SK-N-MC (cell line): ENCODE measurements around the gene GPN2.

Source experiments
- DNase-seq: peaks from one replicate; pipeline ENCODE4 v3.0.0-alpha.2; 2011; ENCODE audit warnings: low read depth, low spot score
- H3K27ac ChIP-seq: fragments of 200-600 bp; sonication (generic); 2 replicates; pipeline ENCODE4 v1.5.1; 2016; ENCODE audit warnings: mixed run types
- H3K36me3 ChIP-seq: fragments of 200-600 bp; sonication (generic); 2 replicates; pipeline ENCODE4 v1.6.1; 2017; ENCODE audit warnings: antibody characterized with exemption, low read length, mixed read lengths; ENCODE audit not compliant: insufficient read depth
- H3K4me3 ChIP-seq: fragments of 200-600 bp; sonication (generic); 2 replicates; pipeline ENCODE4 v1.5.1; 2016
- H3K9ac ChIP-seq: fragments of 200-600 bp; sonication (generic); 2 replicates; pipeline ENCODE4 v1.8.0; 2017; ENCODE audit warnings: mixed run types, mixed read lengths; ENCODE audit not compliant: insufficient read length
- H3K9me3 ChIP-seq: fragments of 200-600 bp; sonication (generic); 2 replicates; pipeline ENCODE4 v1.6.1; 2017; ENCODE audit warnings: low read depth, mild to moderate bottlenecking, antibody characterized with exemption, low read length, moderate library complexity, mixed read lengths
- EZH2 ChIP-seq: fragments of 200-600 bp; sonication (generic); IDR thresholded peaks from one replicate; pipeline ENCODE4 v1.6.1; 2017; ENCODE audit warnings: antibody characterized with exemption
- FOXP2 ChIP-seq: optimal IDR thresholded peaks from 2 replicates; pipeline ENCODE3; 2011; ENCODE audit warnings: mild to moderate bottlenecking, moderate library complexity; ENCODE audit not compliant: insufficient read depth; ENCODE audit errors: extremely low read length, control extremely low read depth
- POLR2AphosphoS5 ChIP-seq: IDR thresholded peaks from 2 replicates; pipeline ENCODE4 v1.6.1; 2012; ENCODE audit warnings: mild to moderate bottlenecking, low read depth, low read length, borderline replicate concordance

GPN2 gene

GRCh38 chr1:26833432-26834405 lies 56.4 kb downstream of the GPN2 start:
- Histone ChIP-seq H3K9me3 (no peaks in the 10 kb centered on the region), H3K9ac (no peak overlapping the region), H3K27ac (no peak overlapping the region), H3K36me3 (peaks cover 30% of the 10 kb centered on the region), H3K4me3 (no peak overlapping the region)
- no peak for DNase-seq
- TF ChIP-seq EZH2 (no peak), FOXP2 (no peak), POLR2AphosphoS5 (no peak)

GRCh38 chr1:26832249-26832960 lies 57.7 kb downstream of the GPN2 start:
- H3K4me3 ChIP-seq, result no peak overlapping the region
- no peak for DNase-seq
- peaks cover 30% of the 10 kb centered on the region for H3K36me3 ChIP-seq
- no peaks in the 10 kb centered on the region for H3K9me3 ChIP-seq
- no peak overlapping the region for H3K9ac ChIP-seq
- H3K27ac ChIP-seq, result no peak overlapping the region
- no peak for TF ChIP-seq FOXP2
- TF ChIP-seq EZH2, result no peak
- TF ChIP-seq POLR2AphosphoS5, result no peak

- H3K36me3 ChIP-seq, result peaks cover 30% of the 10 kb centered on the region
- TF ChIP-seq POLR2AphosphoS5, result no peak
- no peak for TF ChIP-seq EZH2
- TF ChIP-seq FOXP2, result no peak
- H3K4me3 ChIP-seq, result no peak overlapping the region
- H3K27ac ChIP-seq, result no peak overlapping the region
- no peak for DNase-seq
- H3K9ac ChIP-seq, result no peak overlapping the region
- no peaks in the 10 kb centered on the region for H3K9me3 ChIP-seq
Measured at GRCh38 chr1:26831546-26832248, 58.4 kb downstream of the GPN2 start.

GRCh38 chr1:26831059-26831458 lies 59.0 kb downstream of the GPN2 start:
- no peak for DNase-seq
- Histone ChIP-seq H3K9me3 (no peaks in the 10 kb centered on the region), H3K27ac (no peak overlapping the region), H3K4me3 (no peak overlapping the region), H3K9ac (no peak overlapping the region), H3K36me3 (peaks cover 30% of the 10 kb centered on the region)
- TF ChIP-seq POLR2AphosphoS5, result no peak
- TF ChIP-seq EZH2, result no peak
- no peak for TF ChIP-seq FOXP2

- no peak for DNase-seq
- no peak for TF ChIP-seq POLR2AphosphoS5
- no peak for TF ChIP-seq EZH2
- TF ChIP-seq FOXP2, result no peak
- H3K4me3 ChIP-seq, result no peak overlapping the region
- peaks cover 24% of the 10 kb centered on the region for H3K36me3 ChIP-seq
- no peak overlapping the region for H3K27ac ChIP-seq
- H3K9me3 ChIP-seq, result no peaks in the 10 kb centered on the region
- no peak overlapping the region for H3K9ac ChIP-seq
Measured at GRCh38 chr1:26829184-26829911, 60.7 kb downstream of the GPN2 start.

- no peak overlapping the region for H3K4me3 ChIP-seq
- H3K36me3 ChIP-seq, result peaks cover 18% of the 10 kb centered on the region
- TF ChIP-seq EZH2 (no peak), POLR2AphosphoS5 (no peak), FOXP2 (no peak)
- no peaks in the 10 kb centered on the region for H3K9me3 ChIP-seq
- peak overlapping the region; percentile 15 for H3K9ac ChIP-seq
- H3K27ac ChIP-seq, result no peak overlapping the region
- DNase-seq, result no peak
Measured at GRCh38 chr1:26828411-26828991, 61.6 kb downstream of the GPN2 start.

GRCh38 chr1:26827663-26828062 lies 62.4 kb downstream of the GPN2 start:
- Histone ChIP-seq H3K4me3 (peak overlapping the region; percentile 81), H3K36me3 (peaks cover 14% of the 10 kb centered on the region; the same call in 1 of the 2 replicates), H3K9ac (peak overlapping the region; percentile 75), H3K9me3 (no peaks in the 10 kb centered on the region), H3K27ac (no peak overlapping the region)
- TF ChIP-seq FOXP2 (no peak), EZH2 (no peak), POLR2AphosphoS5 (no peak)
- DNase-seq, result no peak
